T-helper 2 cell treated with Interferon-gamma antibody and Interleukin-4, amounts not matched to agents 100 ng/mL and 5 ng/mL, for 36 hours (primary cell): ENCODE data around the gene FAM234A. TPM values are rescaled to one million over a fixed set of nuclear protein-coding genes. Genes with fewer than 3 reads are reported as not detected.

ENCODE experiments used
- intact Hi-C: fragments of 100-400 bp; cut with micrococcal nuclease; formaldehyde crosslinking; loops from one replicate; pipeline ENCODE4 v1.15.1; 2023
- total RNA-seq: library from RNA; stranded (reverse); gene quantifications from 2 replicates; pipeline ENCODE4 v1.2.3, GENCODE V29; 2022

FAM234A gene
- total RNA-seq, 1 donor from 2014 or later = 32.2 TPM

DNA sequence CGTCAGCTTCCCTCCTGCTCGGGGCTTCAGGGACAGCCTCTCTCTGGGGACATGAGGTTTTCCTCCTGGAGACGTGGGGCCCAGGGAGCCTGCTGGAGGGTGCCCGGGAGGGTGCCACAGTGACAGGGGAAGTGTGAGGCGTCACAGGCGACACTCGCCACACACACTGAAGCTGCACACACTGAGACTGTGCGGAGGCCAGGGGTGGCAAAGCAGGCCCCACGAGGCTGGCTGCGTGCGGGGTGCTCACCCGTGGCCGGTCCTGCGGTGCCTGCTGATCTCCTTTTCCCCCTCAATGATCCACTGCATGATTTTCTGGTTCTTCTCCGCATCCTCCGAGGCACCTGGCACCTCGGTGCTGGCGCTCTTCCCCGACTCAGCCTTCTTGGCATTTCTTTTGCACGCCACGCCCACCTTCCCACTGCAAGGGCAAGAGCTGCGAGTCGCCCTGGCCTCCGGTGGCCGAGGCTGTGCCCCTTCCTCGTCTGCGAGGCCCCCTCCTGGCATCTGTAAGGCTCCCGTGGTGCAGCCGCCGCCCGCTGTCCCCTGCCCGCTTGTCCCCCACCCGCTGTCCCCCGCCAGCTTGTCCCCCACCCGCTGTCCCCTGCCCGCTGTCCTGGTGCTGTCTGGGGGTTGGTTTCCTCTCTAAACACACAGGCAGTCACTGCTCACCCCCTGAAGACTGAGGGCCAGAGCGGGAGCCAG lies 62.3 kb downstream of the FAM234A start:
- intact Hi-C loops = no loop called here

DNA sequence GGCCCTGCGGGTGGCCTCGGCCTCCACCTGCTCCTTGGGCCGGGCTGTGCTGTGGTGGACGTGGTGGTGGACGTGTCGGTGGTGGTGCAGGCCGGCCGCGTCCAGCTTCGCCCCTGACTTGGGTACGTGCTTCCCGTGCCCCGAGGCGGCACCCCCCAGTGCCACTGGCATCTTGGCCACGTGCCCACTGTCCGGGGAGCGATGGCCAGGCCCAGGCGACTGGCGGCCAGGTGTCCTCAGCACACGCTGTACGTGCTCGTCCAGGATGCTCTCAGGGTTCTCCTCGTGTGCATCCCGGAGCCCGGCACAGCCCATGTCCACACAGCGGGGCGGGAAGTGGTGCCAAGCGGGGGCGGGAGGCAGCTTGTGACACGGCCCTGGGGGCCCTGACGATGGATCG lies 63.2 kb downstream of the FAM234A start:
- intact Hi-C loops = no loop called here

DNA sequence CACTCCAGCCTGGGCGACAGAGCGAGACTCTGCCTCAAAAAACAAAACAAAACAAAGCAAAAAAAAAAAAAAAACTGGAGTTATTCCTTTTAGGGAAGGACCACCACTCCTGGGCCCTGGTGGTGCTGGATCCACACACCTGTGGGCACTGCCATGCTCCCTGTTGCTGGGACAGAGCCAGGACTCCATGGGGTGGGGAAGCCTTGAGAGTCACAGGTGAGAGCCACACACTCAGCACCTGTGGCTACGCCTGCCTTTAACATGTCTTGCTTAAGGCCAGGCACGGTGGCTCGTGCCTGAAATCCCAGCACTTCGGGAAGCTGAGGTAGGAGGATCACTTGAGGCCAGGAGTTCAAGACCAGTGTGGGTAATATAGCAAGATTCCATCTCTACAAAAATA lies 66.6 kb downstream of the FAM234A start:
- intact Hi-C loops = no loop called here

DNA sequence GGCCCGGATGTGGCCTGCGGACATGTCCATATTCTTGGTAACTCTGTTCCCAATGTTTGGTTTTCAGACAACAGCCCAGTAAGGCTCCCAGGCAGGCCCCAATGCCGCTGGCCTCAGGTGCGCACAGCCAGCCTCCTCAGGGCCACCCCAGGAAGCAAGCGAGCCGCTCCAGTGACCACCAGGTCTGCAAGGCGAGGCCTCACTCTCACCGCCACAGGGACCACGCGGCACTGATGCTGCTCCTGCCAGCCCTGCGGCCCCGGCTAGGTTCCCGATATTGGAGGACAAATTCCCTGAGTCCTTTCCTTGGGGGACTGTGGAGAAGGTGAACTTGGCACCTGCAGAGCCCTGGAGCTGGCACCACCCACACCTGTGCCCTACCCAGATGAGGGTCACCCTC lies 67.3 kb downstream of the FAM234A start:
- intact Hi-C loops = no loop called here

DNA sequence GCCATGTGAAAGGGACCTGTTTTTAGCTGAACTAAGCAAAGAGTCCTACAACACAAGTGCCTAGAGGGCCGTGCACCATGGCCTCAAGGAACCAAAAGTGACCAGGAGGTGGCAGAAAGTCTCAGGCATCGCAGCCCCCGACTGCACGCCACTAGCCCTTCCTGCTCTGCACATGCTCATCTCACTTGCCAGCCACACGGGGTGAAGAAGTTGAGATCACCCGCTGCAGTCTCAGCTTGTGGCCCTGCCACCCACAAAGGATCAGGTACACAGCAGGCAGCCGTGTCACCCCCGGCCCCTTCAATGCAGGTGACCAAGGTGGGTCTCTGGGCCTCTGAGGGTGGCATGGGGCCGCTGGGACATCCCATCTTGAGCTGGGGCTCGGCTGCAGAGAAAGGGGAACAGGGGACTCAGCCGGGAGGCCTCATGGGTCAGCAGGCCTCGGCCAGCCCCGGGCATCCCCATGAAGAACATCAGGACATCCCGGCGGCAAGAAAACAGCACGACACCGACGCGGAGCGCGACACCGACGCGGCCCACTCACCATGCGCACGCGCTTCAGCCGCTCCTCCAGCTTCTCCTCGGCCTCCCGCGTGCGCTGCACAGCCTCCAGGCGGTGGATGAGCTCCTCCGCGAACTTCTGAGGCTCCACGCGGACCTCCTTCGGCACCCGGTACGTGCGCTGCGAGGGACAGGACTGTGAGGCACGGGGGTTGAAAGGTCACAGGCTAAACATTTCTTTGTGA lies 69.3 kb downstream of the FAM234A start:
- intact Hi-C loops = no loop called here

DNA sequence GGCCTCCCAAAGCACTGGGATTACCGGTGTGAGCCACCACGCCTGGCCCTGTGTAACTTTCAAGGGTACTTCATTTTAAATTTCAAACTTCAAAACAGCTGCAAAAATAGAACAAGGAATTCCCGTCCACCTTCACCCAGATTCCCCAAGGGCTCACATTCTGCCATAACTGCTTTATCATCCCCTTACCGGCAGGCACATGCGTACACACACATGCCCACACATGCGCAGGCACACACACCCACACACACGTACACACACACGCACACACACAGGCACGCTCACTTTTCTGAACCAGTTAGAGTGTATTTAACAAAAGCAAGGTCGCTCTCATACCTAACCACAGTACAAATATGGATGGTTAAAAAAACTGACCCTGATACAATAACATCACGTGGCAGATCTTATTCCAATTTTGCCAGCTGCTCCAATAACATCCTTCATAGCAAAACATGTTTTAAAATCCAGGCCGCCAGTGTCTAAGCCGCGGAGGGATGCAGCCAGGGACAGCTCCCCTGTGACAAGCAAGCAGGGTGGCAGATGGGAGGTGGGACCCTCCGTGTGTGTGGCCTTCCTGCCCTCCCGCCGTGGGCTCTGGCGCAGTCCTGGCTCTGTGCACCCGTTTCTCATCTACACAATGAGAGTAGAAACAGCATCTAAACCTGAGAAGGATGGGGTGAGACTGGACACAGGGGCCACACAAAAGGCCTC lies 71.5 kb downstream of the FAM234A start:
- intact Hi-C loops = no loop called here

DNA sequence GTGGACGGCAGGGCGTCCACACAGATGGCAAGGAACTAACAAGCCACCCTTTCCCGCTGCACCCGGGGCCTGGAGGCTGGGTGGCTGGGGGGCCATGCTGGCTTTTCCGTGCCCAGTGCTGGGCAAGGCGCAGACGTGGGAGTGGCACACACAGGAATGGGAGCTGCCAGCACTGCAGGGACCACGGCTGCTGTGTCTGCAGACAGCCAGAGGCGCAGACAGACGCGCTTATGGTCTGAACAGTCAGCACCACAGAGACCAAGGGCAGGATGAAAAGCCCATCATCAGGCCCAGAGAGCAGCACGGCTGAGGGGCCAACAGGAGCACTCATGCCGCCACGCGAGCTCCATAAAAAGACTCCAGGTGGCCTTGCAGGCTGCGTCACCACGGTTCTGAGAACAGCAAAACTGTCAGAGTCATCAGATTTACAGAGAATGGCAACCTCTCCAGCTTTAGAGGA lies 72.3 kb downstream of the FAM234A start:
- intact Hi-C loops = no loop called here

DNA sequence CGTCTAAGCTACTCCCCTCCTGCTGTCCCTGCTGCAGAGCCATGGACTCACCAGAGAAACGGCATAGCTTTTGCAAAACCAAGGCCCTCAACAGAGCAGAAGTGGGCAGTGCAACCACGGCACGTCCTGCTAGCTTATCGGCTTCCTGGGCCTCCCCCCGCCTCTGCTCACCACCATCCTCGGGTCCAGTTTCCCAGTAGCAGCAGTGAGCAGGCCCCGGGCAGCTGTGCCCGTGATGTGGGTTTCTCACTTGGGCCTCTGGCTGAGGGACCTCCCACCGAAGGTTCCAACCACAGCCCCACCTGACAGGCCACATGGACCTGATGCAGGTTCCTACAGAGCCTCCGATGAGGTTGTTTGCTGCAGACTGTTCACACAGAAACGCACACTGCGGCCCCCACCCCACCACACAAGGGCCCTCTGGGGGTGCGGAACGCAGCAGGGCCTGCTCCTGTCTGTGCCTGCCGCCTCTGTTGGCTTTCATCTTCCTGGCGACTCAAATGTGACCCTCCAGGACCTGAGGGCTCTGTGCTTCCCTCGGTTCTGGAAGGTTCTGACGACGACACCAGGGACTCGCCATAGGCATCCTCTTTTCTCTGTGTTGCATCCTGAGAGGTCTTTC lies 73.2 kb downstream of the FAM234A start:
- intact Hi-C loops = no loop called here

DNA sequence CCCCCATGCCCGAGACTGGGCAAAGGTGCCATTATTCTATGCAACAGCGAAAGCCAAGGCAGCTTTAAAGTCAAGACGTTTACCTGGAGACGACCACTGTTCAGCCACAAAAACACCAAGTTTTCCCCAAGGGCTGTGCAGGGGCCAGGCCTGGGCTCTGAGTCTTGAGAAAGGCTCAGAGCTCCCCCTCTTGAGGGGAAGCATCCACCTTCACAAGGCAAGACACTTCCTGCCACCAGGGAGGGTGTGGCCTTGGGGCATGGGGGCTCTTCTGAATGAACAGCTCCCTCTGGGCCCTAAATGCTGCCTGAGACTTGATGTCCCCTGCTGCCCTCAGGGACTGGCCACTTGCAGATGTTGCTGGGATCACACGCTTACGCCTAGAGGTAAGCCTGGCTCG lies 74.9 kb downstream of the FAM234A start:
- intact Hi-C loops = no loop called here

DNA sequence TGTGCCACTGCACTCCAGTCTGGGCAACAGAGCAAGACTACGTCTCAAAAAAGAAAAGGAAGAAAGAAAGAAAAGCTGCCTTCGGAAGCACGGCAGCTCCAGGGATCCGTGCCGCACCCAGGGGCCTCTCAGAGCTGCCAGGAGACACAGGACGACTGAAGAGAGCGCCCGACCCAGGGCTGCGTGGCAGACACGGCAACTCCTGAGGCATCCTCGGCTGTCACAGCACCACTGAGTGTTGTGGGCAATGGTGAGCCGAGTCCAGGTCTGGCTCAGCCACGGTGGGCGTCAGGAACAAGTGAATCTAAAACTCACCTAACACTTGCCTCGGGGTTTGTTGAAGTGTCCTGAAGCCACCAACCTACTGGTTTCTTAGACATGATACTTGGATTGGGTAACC lies 77.1 kb downstream of the FAM234A start:
- intact Hi-C loops = no loop called here

DNA sequence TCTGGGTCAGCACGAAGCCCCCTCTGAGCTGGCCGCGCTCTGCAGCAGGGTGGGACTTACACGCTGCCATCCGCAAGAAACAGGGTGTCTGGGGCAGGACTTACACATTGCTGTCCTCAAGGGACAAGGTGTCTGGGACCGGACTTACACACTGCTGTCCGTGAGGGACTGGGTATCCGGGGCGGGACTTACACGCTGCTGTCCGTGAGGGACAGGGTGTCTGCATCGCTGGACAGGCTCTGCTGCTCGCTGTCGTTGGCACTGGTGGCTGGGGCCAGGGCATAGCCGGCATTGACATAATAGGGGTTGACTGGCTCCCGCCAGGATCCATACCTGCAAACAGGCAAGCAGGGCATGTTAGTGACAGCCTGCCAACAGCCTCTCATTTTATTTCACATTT lies 79.7 kb downstream of the FAM234A start:
- intact Hi-C loops = no loop called here

DNA sequence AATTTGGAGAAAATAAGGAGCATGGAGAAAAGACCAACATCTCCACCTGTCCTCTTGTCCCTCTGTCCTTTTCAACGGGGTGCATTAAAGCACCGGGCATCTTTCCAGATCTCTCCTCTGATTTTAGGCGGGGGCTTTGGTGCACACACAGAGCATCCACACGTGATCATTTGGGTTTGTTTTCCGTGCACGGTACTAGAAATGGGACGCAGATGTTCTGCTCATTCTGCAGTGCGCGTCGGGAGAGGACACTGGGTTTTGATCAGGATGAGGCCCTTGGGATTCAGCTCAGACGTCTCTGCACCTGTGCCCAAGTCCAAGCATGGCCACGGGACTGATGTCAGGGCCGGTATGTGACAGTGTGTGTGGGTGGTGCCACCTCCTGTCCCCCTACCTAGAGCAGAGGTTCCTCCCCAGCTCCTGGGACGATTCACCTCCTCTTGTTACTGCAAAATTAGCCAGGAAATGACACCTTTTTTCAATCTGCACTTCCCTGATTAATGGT lies 80.2 kb downstream of the FAM234A start:
- intact Hi-C loops = no loop called here

Other genes starting within 250 kb of the FAM234A start
- gene POLR3K, start 181.2 kb upstream of the FAM234A start, total RNA-seq = 48.5 and 49.1 TPM in 2 replicates
- gene SNRNP25, start 181.0 kb upstream of the FAM234A start, total RNA-seq = 83.7 and 85.7 TPM in 2 replicates
- gene RHBDF1, start 162.2 kb upstream of the FAM234A start, total RNA-seq = 0.11 TPM in 1 of 2 replicates, not detected in the other
- 53.2 and 57.4 TPM in 2 replicates for gene MPG, start 156.6 kb upstream of the FAM234A start, total RNA-seq
- gene NPRL3, start 96.1 kb upstream of the FAM234A start, total RNA-seq = 33.5 and 35.7 TPM in 2 replicates
- not detected in 2 replicates for gene HBZ, start 82.2 kb upstream of the FAM234A start, total RNA-seq
- not detected in 2 replicates for gene HBM, start 68.8 kb upstream of the FAM234A start, total RNA-seq
- not detected in 2 replicates for gene HBA2, start 61.9 kb upstream of the FAM234A start, total RNA-seq
- not detected in 2 replicates for gene HBA1, start 58.1 kb upstream of the FAM234A start, total RNA-seq
- not detected in 2 replicates for gene HBQ1, start 54.4 kb upstream of the FAM234A start, total RNA-seq
- 79.1 and 80.8 TPM in 2 replicates for gene LUC7L, start 5.4 kb upstream of the FAM234A start, total RNA-seq
- gene RGS11, start 41.1 kb downstream of the FAM234A start, total RNA-seq = 0.11 and 0.34 TPM in 2 replicates
- gene ARHGDIG, start 45.8 kb downstream of the FAM234A start, total RNA-seq = not detected in 2 replicates
- not detected in 2 replicates for gene PDIA2, start 48.3 kb downstream of the FAM234A start, total RNA-seq
- gene AXIN1, start 117.9 kb downstream of the FAM234A start, total RNA-seq = 31.1 TPM in 2 replicates
- gene MRPL28, start 135.7 kb downstream of the FAM234A start, total RNA-seq = 79.6 and 80.2 TPM in 2 replicates
- 32.4 and 34.8 TPM in 2 replicates for gene PGAP6, start 147.2 kb downstream of the FAM234A start, total RNA-seq
- 59.4 and 60.9 TPM in 2 replicates for gene NME4, start 162.4 kb downstream of the FAM234A start, total RNA-seq
- gene DECR2, start 167.1 kb downstream of the FAM234A start, total RNA-seq = 11.5 and 11.8 TPM in 2 replicates
- 30.6 and 33.3 TPM in 2 replicates for gene RAB11FIP3, start 190.8 kb downstream of the FAM234A start, total RNA-seq